Transverse colon (tissue), 4 donors: ENCODE results near the gene CCDC12. TPM values are rescaled to one million over a fixed set of nuclear protein-coding genes. Genes with fewer than 3 reads are reported as not detected.

Source experiments
- DNase-seq: peaks from one replicate; pipeline ENCODE4 v3.0.0-alpha.2; 2019
- H3K27ac ChIP-seq, 4 donors: fragments of 200-600 bp; sonication (generic); 2 replicates each; pipeline ENCODE4 v1.5.1; 2016 to 2018; ENCODE audit warnings: inconsistent platforms in 4 of 4
- H3K27me3 ChIP-seq: fragments of 200-600 bp; sonication (generic); 2 replicates; pipeline ENCODE4 v1.5.1; 2017; ENCODE audit warnings: inconsistent platforms
- H3K36me3 ChIP-seq, 4 donors: fragments of 200-600 bp; sonication (generic); 2 replicates each; pipeline ENCODE4 v1.5.1; 2017 to 2019; ENCODE audit warnings: inconsistent platforms in 4 of 4
- H3K4me1 ChIP-seq, 4 donors: fragments of 200-600 bp; sonication (generic); 2 replicates each; pipeline ENCODE4 v1.5.1; 2017 to 2020; ENCODE audit warnings: inconsistent platforms in 4 of 4
- H3K4me3 ChIP-seq, 4 donors: fragments of 200-600 bp; sonication (generic); 1 replicate in 1 of 4; 2 replicates in 3 of 4; pipeline versions ENCODE4 v1.5.1 to v1.6.1; 2017 to 2019; ENCODE audit warnings: inconsistent platforms in 4 of 4
- H3K9me3 ChIP-seq, 2 donors: fragments of 200-600 bp; sonication (generic); 2 replicates each; pipeline ENCODE4 v1.5.1; 2017 to 2019; ENCODE audit warnings: inconsistent platforms in 2 of 2
- CTCF ChIP-seq, 5 experiments: fragments of 200-600 bp in 3 of 5; fragments of 450-650 bp in 2 of 5; sonication (generic) in 3 of 5; IDR thresholded peaks; 1 replicate in 2 of 5; 2 replicates in 3 of 5; pipeline ENCODE4 v1.5.1; 2016 to 2017; ENCODE audit warnings: antibody characterized with exemption in 5 of 5, inconsistent platforms in 3 of 5, mild to moderate bottlenecking in 2 of 5, moderate library complexity in 1 of 5
- EP300 ChIP-seq: sonication (generic); formaldehyde crosslinking; IDR thresholded peaks from one replicate; pipeline ENCODE4 v1.6.1; 2017; ENCODE audit warnings: antibody characterized with exemption, low read depth
- POLR2A ChIP-seq: fragments of 450-650 bp; IDR thresholded peaks from one replicate; pipeline ENCODE4 v1.6.1; 2016; ENCODE audit warnings: antibody characterized with exemption, mild to moderate bottlenecking, moderate library complexity
- POLR2AphosphoS5 ChIP-seq, 3 donors: sonication (generic); formaldehyde crosslinking; IDR thresholded peaks; one replicate each; pipeline ENCODE4 v1.6.1; 2016; ENCODE audit warnings: antibody characterized with exemption in 3 of 3
- WGBS, 2 donors: methylation state at CpG; one replicate each; pipeline ENCODE4 v1.1.5; 2018; ENCODE audit warnings: low coverage in 1 of 2; 5-methylcytosine and 5-hydroxymethylcytosine counted together
- in situ Hi-C, 4 donors: fragments of 200-750 bp; cut with MboI; loops; one replicate each; pipeline versions ENCODE4 v1.15.0 to v1.15.1; 2017; ENCODE audit warnings: low sequenced_read_pairs in 3 of 4, low pct_ligation_motif_present in 1 of 4, low pct_unique_long_range_greater_than_20kb in 1 of 4
- intact Hi-C: fragments of 100-400 bp; cut with DNase I; formaldehyde crosslinking; loops from one replicate; pipeline ENCODE4 v1.15.1; 2023; ENCODE audit warnings: low total_unique reads
- total RNA-seq, 4 donors: library from RNA; depleted of rRNA; stranded (reverse); fragments of >200 nt; gene quantifications; one replicate each; pipeline ENCODE4 v1.1.0, GENCODE V29; 2016

CCDC12 gene
- total RNA-seq, 4 donors from 2014 or later, result 50.1 to 72.9 (median 53.0) TPM

GRCh38 chr3:46988616-46989015, 12.1 kb upstream of the CCDC12 start:
- TF ChIP-seq POLR2A, result no peak
- TF ChIP-seq EP300, result no peak
- TF ChIP-seq POLR2AphosphoS5 (IDR thresholded peaks at IDR 0.05), result no peak
- TF ChIP-seq CTCF (IDR thresholded peaks at IDR 0.05), result no peak
- Histone ChIP-seq H3K27ac (peak overlapping the region in 2 of 4 donors; percentile 65 to 68), H3K4me3 (no peak overlapping the region), H3K36me3 (no peaks in the 10 kb centered on the region), H3K4me1 (peaks cover 11 to 30% (median 25%) of the 10 kb centered on the region in 4 donors), H3K9me3 (no peaks in the 10 kb centered on the region), H3K27me3 (no peaks in the 10 kb centered on the region)
- WGBS, 2 donors, result 93% methylated on average over 4 of the region's 4 CpGs; no CpG with 5 or more reads in 1 of the 2 donors
- in situ Hi-C loops, result loop anchor here in 1 of 4 donors (10.0 kb wide), 1 partner anchor 54 kb away; no protein-coding TSS in a partner anchor
- intact Hi-C loops, result no loop called here
- no peak for DNase-seq

- Histone ChIP-seq H3K36me3 (no peaks in the 10 kb centered on the region), H3K27ac (peak overlapping the region; percentile 58 to 68 (median 62)), H3K9me3 (no peaks in the 10 kb centered on the region), H3K27me3 (no peaks in the 10 kb centered on the region), H3K4me1 (peaks cover 11 to 31% (median 26%) of the 10 kb centered on the region in 4 donors), H3K4me3 (peak overlapping the region in 2 of 4 donors; percentile 4 to 27)
- intact Hi-C loops, result no loop called here
- TF ChIP-seq POLR2AphosphoS5 (IDR thresholded peaks at IDR 0.05), result no peak
- no peak for TF ChIP-seq EP300
- no peak for TF ChIP-seq POLR2A
- TF ChIP-seq CTCF (IDR thresholded peaks at IDR 0.05), result no peak
- peak; percentile 87 for DNase-seq
- 42% methylated on average over 16 of the region's 16 CpGs; no CpG with 5 or more reads in 1 of the 2 donors for WGBS, 2 donors
- in situ Hi-C loops, result loop anchor here in 1 of 4 donors (10.0 kb wide), 1 partner anchor 53 kb away; no protein-coding TSS in a partner anchor
Observed at GRCh38 chr3:46987743-46988401, 11.3 kb upstream of the CCDC12 start.

GRCh38 chr3:46987319-46987742, 10.8 kb upstream of the CCDC12 start:
- peak overlapping the region; percentile 58 to 68 (median 62) for H3K27ac ChIP-seq
- H3K4me3 ChIP-seq, result peak overlapping the region in 1 of 4 donors; percentile 27
- H3K36me3 ChIP-seq, result no peaks in the 10 kb centered on the region
- WGBS, 2 donors, result 58% methylated on average over 7 of the region's 9 CpGs; no CpG with 5 or more reads in 1 of the 2 donors
- no peak for TF ChIP-seq POLR2A
- no peak for TF ChIP-seq CTCF (IDR thresholded peaks at IDR 0.05)
- no peak for TF ChIP-seq EP300
- no peak for TF ChIP-seq POLR2AphosphoS5 (IDR thresholded peaks at IDR 0.05)
- DNase-seq, result no peak
- peaks cover 14 to 36% (median 31%) of the 10 kb centered on the region in 4 donors for H3K4me1 ChIP-seq
- in situ Hi-C loops (loop anchor here in 1 of 4 donors (10.0 kb wide), 1 partner anchor 53 kb away; no protein-coding TSS in a partner anchor), intact Hi-C loops (no loop called here)
- no peaks in the 10 kb centered on the region for H3K9me3 ChIP-seq
- H3K27me3 ChIP-seq, result no peaks in the 10 kb centered on the region

- Histone ChIP-seq H3K9me3 (no peaks in the 10 kb centered on the region), H3K4me1 (peaks cover 16 to 41% (median 36%) of the 10 kb centered on the region in 4 donors), H3K27me3 (no peaks in the 10 kb centered on the region), H3K36me3 (no peaks in the 10 kb centered on the region), H3K27ac (peak overlapping the region; percentile 17 to 65 (median 59)), H3K4me3 (no peak overlapping the region)
- intact Hi-C loops, result no loop called here
- in situ Hi-C loops, result loop anchor here in 1 of 4 donors (10.0 kb wide), 1 partner anchor 52 kb away; no protein-coding TSS in a partner anchor
- no peak for TF ChIP-seq CTCF (IDR thresholded peaks at IDR 0.05)
- no peak for TF ChIP-seq POLR2A
- no peak for TF ChIP-seq POLR2AphosphoS5 (IDR thresholded peaks at IDR 0.05)
- TF ChIP-seq EP300, result no peak
- 85% methylated on average over 3 of the region's 3 CpGs; no CpG with 5 or more reads in 1 of the 2 donors for WGBS, 2 donors
- no peak for DNase-seq
Observed at GRCh38 chr3:46986782-46987310, 10.3 kb upstream of the CCDC12 start.
